ENCODE data around the gene OR8U1. TPM values are rescaled to one million over a fixed set of nuclear protein-coding genes. Genes with fewer than 3 reads are reported as not detected.
"Not testable (repeated sequence)": the region's sequence is repeated elsewhere in the genome, so short reads cannot be mapped to it uniquely, and the experiment has no call there.

Gene OR8U1
- total RNA-seq, 3 donors from 2014 or later (not counting 1 experiment from before 2014, with no cell fraction given): not detected

DNA sequence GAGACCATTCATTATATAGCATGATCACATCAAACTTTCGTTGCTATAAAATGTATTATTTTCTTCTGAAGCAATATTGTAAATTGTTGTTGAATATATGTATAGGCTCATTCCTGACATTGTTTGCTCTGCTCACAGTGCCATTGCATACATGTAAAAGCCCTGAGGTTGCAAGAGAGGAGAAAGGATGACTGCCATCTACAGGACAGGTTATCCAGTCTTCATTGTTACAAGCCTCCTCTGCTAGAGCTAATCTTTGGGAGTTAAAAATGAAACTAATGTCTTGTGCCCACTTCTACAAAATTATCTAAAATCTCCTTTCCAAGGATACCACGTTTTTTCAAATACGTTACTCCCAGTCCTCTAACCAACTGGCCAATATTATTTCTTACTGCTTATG, 20.6 kb downstream of the OR8U1 start:
- no peak for ATAC-seq
- Mint-ChIP-seq H3K27ac (no peak overlapping the region), H3K4me1 (no peaks in the 10 kb centered on the region), H3K36me3 (no peaks in the 10 kb centered on the region), H3K27me3 (ENCODE audit: low read depth in 2 of 2) (no peaks in the 10 kb centered on the region), H3K4me3 (no peak overlapping the region), H3K9me3 (peaks cover 6 to 12% of the 10 kb centered on the region in 2 donors)
- 81% methylated on average over 2 of the region's 3 CpGs for WGBS (ENCODE audit: insufficient coverage)
- Histone ChIP-seq H3K4me3 (ENCODE audit: low read length) (no peak overlapping the region), H3K9me3 (ENCODE audit: control insufficient read depth, insufficient read depth, low read length) (no peaks in the 10 kb centered on the region), H3K36me3 (ENCODE audit: control insufficient read depth, insufficient read depth, low read length) (no peaks in the 10 kb centered on the region), H3K4me1 (ENCODE audit: control insufficient read depth, insufficient read depth, low read length) (no peaks in the 10 kb centered on the region), H3K27me3 (ENCODE audit: control insufficient read depth, insufficient read depth, low read length) (no peaks in the 10 kb centered on the region), H3K27ac (ENCODE audit: low read length) (no peak overlapping the region)
- TF ChIP-seq, protein P1, sequence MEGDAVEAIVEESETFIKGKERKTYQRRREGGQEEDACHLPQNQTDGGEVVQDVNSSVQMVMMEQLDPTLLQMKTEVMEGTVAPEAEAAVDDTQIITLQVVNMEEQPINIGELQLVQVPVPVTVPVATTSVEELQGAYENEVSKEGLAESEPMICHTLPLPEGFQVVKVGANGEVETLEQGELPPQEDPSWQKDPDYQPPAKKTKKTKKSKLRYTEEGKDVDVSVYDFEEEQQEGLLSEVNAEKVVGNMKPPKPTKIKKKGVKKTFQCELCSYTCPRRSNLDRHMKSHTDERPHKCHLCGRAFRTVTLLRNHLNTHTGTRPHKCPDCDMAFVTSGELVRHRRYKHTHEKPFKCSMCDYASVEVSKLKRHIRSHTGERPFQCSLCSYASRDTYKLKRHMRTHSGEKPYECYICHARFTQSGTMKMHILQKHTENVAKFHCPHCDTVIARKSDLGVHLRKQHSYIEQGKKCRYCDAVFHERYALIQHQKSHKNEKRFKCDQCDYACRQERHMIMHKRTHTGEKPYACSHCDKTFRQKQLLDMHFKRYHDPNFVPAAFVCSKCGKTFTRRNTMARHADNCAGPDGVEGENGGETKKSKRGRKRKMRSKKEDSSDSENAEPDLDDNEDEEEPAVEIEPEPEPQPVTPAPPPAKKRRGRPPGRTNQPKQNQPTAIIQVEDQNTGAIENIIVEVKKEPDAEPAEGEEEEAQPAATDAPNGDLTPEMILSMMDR (IDR thresholded peaks at IDR 0.05): no peak
- no peak for DNase-seq
- intact Hi-C loops (cut with micrococcal nuclease): no loop called here

DNA sequence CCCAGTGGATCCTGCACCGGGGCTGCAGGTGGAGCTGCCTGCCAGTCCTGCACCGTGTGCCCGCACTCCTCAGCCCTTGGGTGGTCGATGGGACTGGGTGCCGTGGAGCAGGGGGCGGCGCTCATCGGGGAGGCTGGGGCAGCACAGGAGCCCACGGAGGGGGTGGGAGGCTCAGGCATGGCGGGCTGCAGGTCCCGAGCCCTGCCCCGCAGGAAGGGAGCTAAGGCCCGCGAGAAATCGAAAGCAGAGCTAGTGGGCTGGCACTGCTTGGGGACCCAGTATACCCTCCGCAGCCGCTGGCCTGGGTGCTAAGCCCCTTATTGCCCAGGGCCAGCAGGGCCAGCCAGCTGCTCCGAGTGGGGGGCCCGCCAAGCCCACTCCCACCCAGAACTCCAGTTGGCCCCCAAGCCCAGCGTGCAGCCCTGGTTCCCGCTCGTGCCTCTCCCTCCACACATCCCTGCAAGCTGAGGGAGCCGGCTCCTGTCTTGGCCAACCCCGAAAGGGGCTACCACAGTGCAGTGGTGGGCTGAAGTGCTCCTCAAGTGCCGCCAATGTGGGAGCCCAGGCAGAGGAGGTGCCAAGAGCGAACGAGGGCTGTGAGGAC, 26.5 kb downstream of the OR8U1 start:
- H3K36me3 ChIP-seq (ENCODE audit: control insufficient read depth, insufficient read depth, low read length); intact Hi-C loops (cut with micrococcal nuclease); H3K27me3 ChIP-seq (ENCODE audit: control insufficient read depth, insufficient read depth, low read length); ATAC-seq; H3K27ac ChIP-seq (ENCODE audit: low read length); H3K27ac Mint-ChIP-seq; H3K27me3 Mint-ChIP-seq (ENCODE audit: low read depth in 2 of 2); H3K4me1 Mint-ChIP-seq; DNase-seq; H3K4me1 ChIP-seq (ENCODE audit: control insufficient read depth, insufficient read depth, low read length); H3K9me3 ChIP-seq (ENCODE audit: control insufficient read depth, insufficient read depth, low read length); H3K4me3 ChIP-seq (ENCODE audit: low read length); H3K4me3 Mint-ChIP-seq: not testable (repeated sequence)
- Mint-ChIP-seq H3K9me3 (peaks cover 9 to 15% of the 10 kb centered on the region in 2 donors), H3K36me3 (peaks cover 19% of the 10 kb centered on the region)
- 84% methylated on average over 27 of the region's 27 CpGs for WGBS (ENCODE audit: insufficient coverage)

DNA sequence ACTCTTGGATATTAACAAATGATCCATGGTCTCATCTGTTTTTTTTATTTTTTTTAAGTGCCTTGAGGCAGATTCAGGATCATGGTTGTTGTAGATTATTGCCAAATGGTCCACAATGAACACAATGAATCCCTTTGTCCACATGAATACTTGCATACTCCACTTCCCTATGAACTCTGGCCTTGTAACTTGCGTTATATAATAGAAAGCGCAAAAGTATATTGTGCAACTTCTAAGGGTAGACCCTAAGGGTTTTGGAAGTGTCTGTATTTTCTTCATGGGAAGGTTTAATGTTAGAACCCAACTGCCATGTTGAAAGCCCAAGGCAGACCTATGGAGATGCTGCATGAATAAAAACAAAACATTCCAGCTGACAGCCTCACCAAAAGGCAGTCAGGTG, 29.0 kb downstream of the OR8U1 start:
- intact Hi-C loops (cut with micrococcal nuclease): no loop called here
- Mint-ChIP-seq H3K9me3 (peaks cover 15 to 26% of the 10 kb centered on the region in 2 donors), H3K4me3 (no peak overlapping the region), H3K27me3 (ENCODE audit: low read depth in 2 of 2) (no peaks in the 10 kb centered on the region), H3K27ac (no peak overlapping the region), H3K36me3 (peaks cover 19% of the 10 kb centered on the region), H3K4me1 (no peaks in the 10 kb centered on the region)
- H3K36me3 ChIP-seq (ENCODE audit: control insufficient read depth, insufficient read depth, low read length): no peaks in the 10 kb centered on the region
- TF ChIP-seq, protein P1 (IDR thresholded peaks at IDR 0.05): no peak
- DNase-seq (no peak), ATAC-seq (no peak)
- 100% methylated on average over 1 of the region's 2 CpGs for WGBS (ENCODE audit: insufficient coverage)
- no peaks in the 10 kb centered on the region for H3K4me1 ChIP-seq (ENCODE audit: control insufficient read depth, insufficient read depth, low read length)
- no peak overlapping the region for H3K27ac ChIP-seq (ENCODE audit: low read length)
- peaks cover 4% of the 10 kb centered on the region for H3K9me3 ChIP-seq (ENCODE audit: control insufficient read depth, insufficient read depth, low read length)
- no peak overlapping the region for H3K4me3 ChIP-seq (ENCODE audit: low read length)
- H3K27me3 ChIP-seq (ENCODE audit: control insufficient read depth, insufficient read depth, low read length): no peaks in the 10 kb centered on the region

DNA sequence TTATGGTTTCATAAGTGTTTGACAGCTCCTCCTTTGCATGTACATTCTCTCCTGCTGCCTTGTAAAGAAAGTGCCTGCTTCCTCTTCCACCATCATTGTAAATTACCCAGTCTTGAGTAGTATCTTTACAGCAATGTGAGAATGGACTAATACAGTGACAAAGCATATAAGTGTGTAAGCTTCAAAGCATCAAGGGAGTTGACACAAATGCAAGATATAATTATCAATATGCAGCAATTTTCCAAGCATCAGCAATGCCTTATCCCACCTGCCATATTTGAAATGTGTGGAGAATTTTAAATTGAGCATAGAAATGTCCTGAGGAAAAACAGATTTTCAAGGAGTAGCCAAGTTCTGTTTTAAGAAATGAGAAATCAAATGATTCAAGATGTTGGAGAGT, 35.4 kb downstream of the OR8U1 start:
- Mint-ChIP-seq H3K36me3 (peaks cover 8% of the 10 kb centered on the region), H3K27me3 (ENCODE audit: low read depth in 2 of 2) (no peaks in the 10 kb centered on the region), H3K27ac (no peak overlapping the region), H3K4me3 (no peak overlapping the region), H3K9me3 (peaks cover 13 to 25% of the 10 kb centered on the region in 2 donors), H3K4me1 (no peaks in the 10 kb centered on the region)
- no peaks in the 10 kb centered on the region for H3K4me1 ChIP-seq (ENCODE audit: control insufficient read depth, insufficient read depth, low read length)
- no peak for ATAC-seq
- no peak for DNase-seq
- H3K9me3 ChIP-seq (ENCODE audit: control insufficient read depth, insufficient read depth, low read length): peaks cover 11% of the 10 kb centered on the region
- no peak overlapping the region for H3K4me3 ChIP-seq (ENCODE audit: low read length)
- H3K27ac ChIP-seq (ENCODE audit: low read length): no peak overlapping the region
- no peaks in the 10 kb centered on the region for H3K36me3 ChIP-seq (ENCODE audit: control insufficient read depth, insufficient read depth, low read length)
- no peaks in the 10 kb centered on the region for H3K27me3 ChIP-seq (ENCODE audit: control insufficient read depth, insufficient read depth, low read length)
- intact Hi-C loops (cut with micrococcal nuclease): no loop called here
- TF ChIP-seq, protein P1 (IDR thresholded peaks at IDR 0.05): no peak
